Muscle layer of duodenum (tissue), 2 donors: ENCODE results near the gene AGK.
"Not testable (repeated sequence)": the region's sequence is repeated elsewhere in the genome, so short reads cannot be mapped to it uniquely, and the experiment has no call there.

Experiments
- H3K27ac ChIP-seq: one replicate; pipeline ENCODE4 v1.7.0; 2013; ENCODE audit warnings: mild to moderate bottlenecking, low read length
- H3K27me3 ChIP-seq: one replicate; pipeline ENCODE4 v1.7.0; 2013; ENCODE audit warnings: low read depth, mild to moderate bottlenecking, control low read depth, low read length
- H3K36me3 ChIP-seq, 2 donors: one replicate each; pipeline ENCODE4 v1.7.0; 2013; ENCODE audit warnings: low read length in 2 of 2, control low read depth in 1 of 2, mild to moderate bottlenecking in 1 of 2; ENCODE audit not compliant: insufficient read depth in 2 of 2, control insufficient read depth in 1 of 2
- H3K4me1 ChIP-seq, 2 donors: one replicate each; pipeline ENCODE4 v1.7.0; 2013; ENCODE audit warnings: low read length in 2 of 2, mild to moderate bottlenecking in 2 of 2, control low read depth in 1 of 2, moderate library complexity in 1 of 2; ENCODE audit not compliant: insufficient read depth in 2 of 2, control insufficient read depth in 1 of 2
- H3K4me3 ChIP-seq, 2 donors: one replicate each; pipeline ENCODE4 v1.7.0; 2013; ENCODE audit warnings: low read length in 2 of 2, low read depth in 1 of 2, mild to moderate bottlenecking in 1 of 2
- H3K9me3 ChIP-seq, 2 donors: one replicate each; pipeline ENCODE4 v1.7.0; 2013; ENCODE audit warnings: low read length in 2 of 2, control low read depth in 1 of 2, mild to moderate bottlenecking in 1 of 2; ENCODE audit not compliant: control insufficient read depth in 1 of 2
- donor health status: healthy.

The AGK gene

GRCh38 chr7:141630621-141631020 is 79.4 kb downstream of the AGK start:
- Histone ChIP-seq H3K4me3 (no peak overlapping the region), H3K27ac (no peak overlapping the region), H3K9me3 (no peaks in the 10 kb centered on the region), H3K27me3 (no peaks in the 10 kb centered on the region), H3K4me1 (no peaks in the 10 kb centered on the region), H3K36me3 (peaks cover 5 to 15% of the 10 kb centered on the region in 2 donors)

DNA sequence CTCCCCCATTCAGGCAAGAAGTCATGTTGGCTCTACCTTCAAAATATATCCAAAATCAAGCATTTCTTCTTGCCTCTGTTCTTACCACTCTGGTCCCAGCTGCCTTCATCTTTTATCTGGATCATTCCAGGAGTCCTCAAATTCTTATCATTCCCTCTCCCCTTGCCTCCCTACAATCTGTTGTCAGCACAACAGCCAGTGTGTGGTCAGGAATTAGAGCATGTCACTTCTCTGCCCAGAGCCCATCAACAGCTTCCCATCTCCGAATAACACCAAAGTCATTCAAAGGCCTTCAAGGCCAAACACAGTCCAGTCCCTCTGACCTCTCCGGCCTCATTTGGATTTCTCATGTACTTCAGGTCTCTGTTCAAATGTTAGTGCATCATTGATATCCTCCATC is 80.3 kb downstream of the AGK start:
- Histone ChIP-seq H3K4me3 (no peak overlapping the region), H3K27ac (no peak overlapping the region), H3K9me3 (no peaks in the 10 kb centered on the region), H3K27me3 (no peaks in the 10 kb centered on the region), H3K4me1 (no peaks in the 10 kb centered on the region), H3K36me3 (peaks cover 11 to 18% of the 10 kb centered on the region in 2 donors)

DNA sequence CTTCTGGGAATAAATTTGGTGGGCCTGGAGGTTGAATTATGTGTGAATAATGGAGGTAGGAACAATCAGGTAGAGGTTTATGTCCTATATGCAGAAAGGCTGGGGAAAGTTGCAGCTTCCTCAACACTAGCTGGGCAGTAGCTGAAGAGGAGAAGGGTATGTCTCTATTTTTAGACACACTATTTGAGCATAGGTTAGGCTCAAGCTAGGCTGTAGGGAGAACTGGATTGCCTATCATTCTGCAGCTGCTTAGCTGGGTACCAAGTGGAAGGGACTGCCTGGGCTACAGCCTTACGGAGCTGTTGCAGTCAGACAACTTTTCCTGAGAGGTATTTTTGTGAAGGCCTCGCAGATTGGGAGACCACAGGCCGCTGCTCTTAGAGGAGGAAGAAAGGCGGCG is 82.9 kb downstream of the AGK start:
- Histone ChIP-seq H3K27me3 (no peaks in the 10 kb centered on the region), H3K4me3 (no peak overlapping the region), H3K36me3 (peaks cover 11 to 18% of the 10 kb centered on the region in 2 donors), H3K9me3 (no peaks in the 10 kb centered on the region), H3K27ac (no peak overlapping the region), H3K4me1 (no peaks in the 10 kb centered on the region)

DNA sequence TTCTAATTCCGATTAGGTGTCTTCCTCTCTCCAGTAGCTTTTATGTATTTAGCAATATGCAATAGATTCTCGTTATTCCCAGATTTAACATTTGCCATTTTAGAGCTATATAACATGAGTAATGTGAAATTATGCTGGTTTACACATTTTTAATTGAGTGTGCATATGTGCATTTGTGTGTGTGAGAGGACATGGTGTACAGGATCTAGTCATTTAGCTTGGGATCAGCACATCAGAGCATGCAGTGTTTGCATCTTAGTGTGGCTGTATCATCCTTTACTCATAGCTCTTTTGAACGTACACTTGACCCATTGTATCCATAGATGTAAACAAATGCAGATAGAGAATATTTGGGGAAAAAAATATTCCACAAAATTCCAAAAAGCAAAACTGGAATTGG is 84.8 kb downstream of the AGK start:
- no peak overlapping the region for H3K27ac ChIP-seq
- no peaks in the 10 kb centered on the region for H3K27me3 ChIP-seq
- no peaks in the 10 kb centered on the region for H3K9me3 ChIP-seq
- H3K4me1 ChIP-seq: no peaks in the 10 kb centered on the region
- H3K4me3 ChIP-seq: no peak overlapping the region
- peaks cover 15 to 18% of the 10 kb centered on the region in 2 donors for H3K36me3 ChIP-seq

DNA sequence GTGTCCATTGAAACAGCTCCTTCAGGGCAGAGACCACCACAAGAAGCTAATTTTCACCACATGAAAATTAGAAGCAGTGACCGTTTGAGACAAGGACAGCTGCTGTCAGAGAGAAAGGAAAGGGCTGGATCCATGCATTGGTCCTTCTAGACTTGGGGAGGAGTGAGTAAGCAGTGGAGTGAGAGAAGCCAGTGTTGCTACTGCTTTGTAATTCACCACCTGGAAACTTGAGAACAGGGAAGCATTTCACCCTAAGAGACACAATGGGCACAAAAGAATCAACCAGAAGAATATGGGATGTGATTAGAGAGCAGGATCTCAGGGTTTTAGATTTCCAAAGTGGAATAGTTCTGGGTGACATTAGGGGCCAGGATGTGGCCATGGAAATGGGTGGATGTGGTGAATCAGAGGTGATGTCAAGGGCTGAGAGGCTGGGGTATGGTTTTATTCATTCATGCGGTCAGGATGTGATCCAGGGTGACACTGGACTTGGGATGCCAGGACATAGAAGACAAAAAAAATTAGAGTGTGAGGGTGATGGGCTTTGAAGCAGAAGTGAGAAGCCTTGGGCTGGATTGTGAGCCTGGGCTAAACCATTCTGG is 89.1 kb downstream of the AGK start:
- Histone ChIP-seq H3K27ac (no peak overlapping the region), H3K9me3 (no peaks in the 10 kb centered on the region), H3K4me3 (no peak overlapping the region), H3K27me3 (no peaks in the 10 kb centered on the region), H3K36me3 (peaks cover 20 to 28% of the 10 kb centered on the region in 2 donors), H3K4me1 (no peaks in the 10 kb centered on the region)

DNA sequence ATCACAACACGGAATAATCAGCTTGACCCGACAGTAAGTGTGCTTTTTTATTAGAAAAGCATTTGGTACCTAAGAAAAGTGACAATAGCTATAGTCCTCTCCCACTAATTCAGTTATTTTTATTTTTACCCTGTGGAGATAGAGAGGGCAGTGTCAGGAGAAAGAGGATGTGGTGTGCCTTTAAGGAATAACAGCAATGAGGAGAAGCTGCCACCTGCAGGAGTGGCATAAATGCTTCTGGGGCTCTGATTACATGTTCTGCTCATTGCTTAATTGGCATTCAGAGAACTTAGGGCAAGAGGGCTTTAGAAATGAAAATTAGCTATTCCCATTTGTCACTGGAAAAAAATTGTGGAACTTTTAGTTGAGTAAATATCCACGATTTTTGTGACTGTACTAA is 90.7 kb downstream of the AGK start:
- no peaks in the 10 kb centered on the region for H3K4me1 ChIP-seq
- no peak overlapping the region for H3K4me3 ChIP-seq
- no peaks in the 10 kb centered on the region for H3K27me3 ChIP-seq
- H3K27ac ChIP-seq: no peak overlapping the region
- no peaks in the 10 kb centered on the region for H3K9me3 ChIP-seq
- peaks cover 19 to 24% of the 10 kb centered on the region in 2 donors for H3K36me3 ChIP-seq

DNA sequence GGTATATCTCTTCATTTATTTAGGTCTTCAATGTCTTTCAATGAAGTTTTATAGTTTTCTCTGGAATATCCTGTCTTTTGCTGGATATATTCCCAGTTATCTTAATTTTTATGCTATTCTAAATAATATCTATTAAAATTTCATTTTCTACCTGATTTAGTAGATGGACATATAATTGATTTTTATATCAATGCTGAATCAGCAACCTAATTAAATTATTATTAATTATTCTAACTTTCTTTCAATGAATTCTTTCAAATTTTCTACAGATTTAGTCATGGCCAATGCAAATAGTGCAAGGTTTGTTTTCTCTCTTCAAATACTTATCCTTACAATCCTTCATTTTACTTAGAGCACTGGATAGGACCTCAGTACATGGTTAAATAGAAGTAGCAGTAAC is 94.0 kb downstream of the AGK start:
- Histone ChIP-seq H3K9me3 (no peaks in the 10 kb centered on the region), H3K27ac (no peak overlapping the region), H3K27me3 (no peaks in the 10 kb centered on the region), H3K4me1 (peaks cover 0 to 8% of the 10 kb centered on the region in 2 donors), H3K4me3 (no peak overlapping the region), H3K36me3 (peaks cover 19 to 24% of the 10 kb centered on the region in 2 donors)

GRCh38 chr7:141646826-141647480 is 95.7 kb downstream of the AGK start:
- no peaks in the 10 kb centered on the region for H3K9me3 ChIP-seq
- no peaks in the 10 kb centered on the region for H3K27me3 ChIP-seq
- no peak overlapping the region for H3K4me3 ChIP-seq
- H3K27ac ChIP-seq: no peak overlapping the region
- H3K36me3 ChIP-seq: peaks cover 9 to 16% of the 10 kb centered on the region in 2 donors
- H3K4me1 ChIP-seq: peaks cover 0 to 9% of the 10 kb centered on the region in 2 donors

GRCh38 chr7:141647701-141648100 is 96.5 kb downstream of the AGK start:
- H3K4me3 ChIP-seq, H3K4me1 ChIP-seq, H3K27me3 ChIP-seq, H3K9me3 ChIP-seq, H3K27ac ChIP-seq: not testable (repeated sequence)
- H3K36me3 ChIP-seq: peaks cover 9 to 11% of the 10 kb centered on the region in 2 donors

- Histone ChIP-seq H3K4me1 (peaks cover 0 to 9% of the 10 kb centered on the region in 2 donors), H3K27ac (no peak overlapping the region), H3K4me3 (no peak overlapping the region), H3K9me3 (no peaks in the 10 kb centered on the region), H3K27me3 (no peaks in the 10 kb centered on the region), H3K36me3 (peaks cover 9 to 17% of the 10 kb centered on the region in 2 donors)
Measured at GRCh38 chr7:141648276-141649114, 97.3 kb downstream of the AGK start.

DNA sequence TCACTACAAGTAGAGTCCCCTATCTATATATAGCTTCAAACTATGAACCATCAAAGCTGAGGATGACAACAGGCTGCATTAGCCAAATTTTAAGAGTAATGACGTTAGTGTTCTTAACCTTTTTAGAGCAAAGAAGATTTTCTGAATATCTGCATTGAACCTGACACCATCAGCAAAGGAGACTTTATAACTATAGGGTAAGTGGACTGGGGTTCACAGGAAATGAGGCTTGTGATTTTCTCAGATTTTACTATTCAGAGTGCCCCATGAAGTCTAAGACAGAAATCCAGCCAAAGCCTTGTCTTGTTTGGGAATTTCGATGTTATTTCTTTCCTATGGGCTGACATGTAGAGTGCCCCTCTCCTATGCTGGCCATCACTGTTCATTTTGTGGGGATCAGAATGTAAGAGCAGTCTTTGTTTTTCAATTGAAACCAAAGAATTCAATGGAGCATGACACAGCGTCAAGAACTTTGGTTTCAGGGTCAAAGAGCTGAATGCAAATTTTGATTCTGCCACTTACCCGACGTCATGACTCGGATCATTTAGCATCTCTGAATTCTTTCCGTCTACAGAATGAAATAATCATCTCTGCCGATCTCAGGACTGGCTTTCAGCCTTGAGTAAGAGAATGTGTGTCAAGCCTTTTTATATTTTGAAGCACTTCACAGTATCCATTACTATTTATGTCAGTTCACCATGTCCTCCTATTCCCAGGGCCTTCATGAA is 98.1 kb downstream of the AGK start:
- no peak overlapping the region for H3K27ac ChIP-seq
- H3K36me3 ChIP-seq: peaks cover 5 to 15% of the 10 kb centered on the region in 2 donors
- H3K4me1 ChIP-seq: peaks cover 0 to 9% of the 10 kb centered on the region in 2 donors
- no peaks in the 10 kb centered on the region for H3K27me3 ChIP-seq
- H3K9me3 ChIP-seq: no peaks in the 10 kb centered on the region
- no peak overlapping the region for H3K4me3 ChIP-seq
